T-helper 17 cell (primary cell): ENCODE results near the gene LINGO1. TPM values are rescaled to one million over a fixed set of nuclear protein-coding genes. Genes with fewer than 3 reads are reported as not detected.

ENCODE experiments used
- ATAC-seq: fragments of 150-1000 bp; cut with Tn5 transposase; 2 replicates; pipeline ENCODE4 v1.10.0; 2021; ENCODE audit warnings: mild to moderate bottlenecking, moderate library complexity
- DNase-seq, 3 donors: peaks; one replicate each; pipeline versions ENCODE4 v3.0.0 to v3.0.0-alpha.2; 2020 to 2021
- H3K9me3 ChIP-seq: one replicate; pipeline ENCODE4 v1.7.0; 2013; ENCODE audit warnings: low read length, mild to moderate bottlenecking; ENCODE audit not compliant: control insufficient read depth, poor library complexity, severe bottlenecking
- H3K27ac Mint-ChIP-seq: one replicate; pipeline ENCODE4 v1.8.0; 2022; ENCODE audit warnings: mild to moderate bottlenecking, moderate library complexity, mixed read lengths
- H3K27me3 Mint-ChIP-seq: one replicate; pipeline ENCODE4 v1.8.0; 2022; ENCODE audit warnings: mixed read lengths
- H3K36me3 Mint-ChIP-seq: one replicate; pipeline ENCODE4 v1.8.0; 2022; ENCODE audit warnings: low read depth, mixed read lengths
- H3K4me1 Mint-ChIP-seq: one replicate; pipeline ENCODE4 v1.8.0; 2022; ENCODE audit warnings: mild to moderate bottlenecking, mixed read lengths
- H3K4me3 Mint-ChIP-seq: one replicate; pipeline ENCODE4 v1.8.0; 2022; ENCODE audit warnings: mild to moderate bottlenecking, moderate library complexity, mixed read lengths
- total RNA-seq, 4 donors: library from RNA in 2 of 4; stranded (reverse) in 2 of 4; gene quantifications; one replicate each; pipeline ENCODE4 v1.2.3 and lab custom pipeline; 2022 to 2026

The LINGO1 gene
- total RNA-seq, 2 donors from 2014 or later, result not detected

DNA sequence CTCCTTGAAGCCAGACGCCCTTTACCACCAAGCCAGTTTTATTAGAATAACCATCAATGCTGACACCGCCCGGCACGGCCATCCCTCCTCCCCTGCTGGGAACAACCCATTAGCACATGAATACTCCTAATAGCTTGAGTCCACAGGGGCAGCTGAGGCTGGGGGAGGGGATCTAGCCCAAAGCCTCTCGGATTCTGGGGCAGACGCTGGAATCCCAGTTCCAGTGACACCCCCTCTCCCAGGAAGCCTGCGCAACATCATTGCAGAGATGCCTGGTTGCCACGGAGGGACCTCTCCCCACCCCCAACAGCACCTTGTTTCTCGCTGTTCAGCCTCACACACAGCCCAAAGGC lies 1.2 kb upstream of the LINGO1 start:
- peaks cover 10% of the 10 kb centered on the region for H3K4me1 Mint-ChIP-seq
- H3K36me3 Mint-ChIP-seq, result peaks cover 2% of the 10 kb centered on the region
- H3K9me3 ChIP-seq, result no peaks in the 10 kb centered on the region
- peak overlapping the region; percentile 82 for H3K4me3 Mint-ChIP-seq
- H3K27me3 Mint-ChIP-seq, result peaks cover 63% of the 10 kb centered on the region
- DNase-seq (no peak), ATAC-seq (no peak)
- no peak overlapping the region for H3K27ac Mint-ChIP-seq

- no peak overlapping the region for H3K27ac Mint-ChIP-seq
- ATAC-seq (peak; percentile 77), DNase-seq (peak; percentile 12 to 40 (median 23))
- peak overlapping the region; percentile 82 for H3K4me3 Mint-ChIP-seq
- peaks cover 2% of the 10 kb centered on the region for H3K36me3 Mint-ChIP-seq
- H3K27me3 Mint-ChIP-seq, result peaks cover 65% of the 10 kb centered on the region
- peaks cover 10% of the 10 kb centered on the region for H3K4me1 Mint-ChIP-seq
- no peaks in the 10 kb centered on the region for H3K9me3 ChIP-seq
Observed at GRCh38 chr15:77633134-77633912, 611 bp upstream of the LINGO1 start.

GRCh38 chr15:77631745-77632533 lies 773 bp downstream of the LINGO1 start:
- H3K27ac Mint-ChIP-seq, result no peak overlapping the region
- H3K27me3 Mint-ChIP-seq, result peaks cover 51% of the 10 kb centered on the region
- no peak for ATAC-seq
- H3K4me3 Mint-ChIP-seq, result peak overlapping the region; percentile 61
- peaks cover 2% of the 10 kb centered on the region for H3K36me3 Mint-ChIP-seq
- peaks cover 10% of the 10 kb centered on the region for H3K4me1 Mint-ChIP-seq
- no peaks in the 10 kb centered on the region for H3K9me3 ChIP-seq
- no peak for DNase-seq

DNA sequence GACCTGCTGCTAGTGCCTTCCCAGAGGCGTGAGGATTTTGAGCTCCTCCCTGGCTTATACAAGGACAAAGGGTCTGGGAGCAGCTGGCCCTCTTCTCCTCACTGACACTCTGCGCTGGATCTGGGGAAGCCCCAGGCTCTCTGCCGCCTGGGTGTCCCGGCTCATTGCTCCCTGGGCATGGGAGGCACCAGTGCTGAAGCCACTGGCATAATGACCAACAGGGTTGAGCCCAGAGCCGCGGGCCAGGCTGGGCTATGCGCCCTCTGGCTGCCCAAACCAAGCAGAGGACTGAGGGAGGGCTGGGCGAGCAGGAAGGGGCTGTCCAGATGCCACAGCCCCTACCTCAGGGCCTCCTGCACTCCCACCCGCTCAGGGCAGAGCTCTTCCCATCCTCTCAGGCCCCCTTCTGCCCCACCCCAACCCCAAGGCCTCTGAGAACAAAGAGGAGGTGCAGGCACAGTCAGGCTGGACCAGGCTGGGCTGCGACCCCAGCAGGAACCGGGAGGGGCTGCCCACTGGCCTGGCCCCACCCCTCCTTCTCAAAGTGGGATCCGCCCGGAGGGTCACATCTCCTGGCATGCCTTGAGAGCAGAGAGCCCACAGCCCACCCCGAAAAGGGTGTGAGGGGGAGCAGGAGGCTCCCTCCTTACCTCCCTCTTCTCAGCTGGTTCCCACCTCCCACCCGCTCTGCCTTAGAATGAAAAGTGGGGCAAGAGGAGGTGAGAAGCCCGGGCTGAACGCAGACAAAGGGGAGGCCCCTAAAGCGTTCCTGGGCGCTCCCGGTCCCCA lies 1.6 kb downstream of the LINGO1 start:
- H3K4me3 Mint-ChIP-seq, result peak overlapping the region; percentile 61
- H3K27me3 Mint-ChIP-seq, result peaks cover 43% of the 10 kb centered on the region
- no peaks in the 10 kb centered on the region for H3K9me3 ChIP-seq
- no peak overlapping the region for H3K27ac Mint-ChIP-seq
- H3K36me3 Mint-ChIP-seq, result peaks cover 2% of the 10 kb centered on the region
- ATAC-seq (no peak), DNase-seq (no peak)
- H3K4me1 Mint-ChIP-seq, result peaks cover 10% of the 10 kb centered on the region

GRCh38 chr15:77630056-77630455 lies 2.7 kb downstream of the LINGO1 start:
- no peak overlapping the region for H3K27ac Mint-ChIP-seq
- H3K4me3 Mint-ChIP-seq, result no peak overlapping the region
- no peak for ATAC-seq
- H3K4me1 Mint-ChIP-seq, result peaks cover 10% of the 10 kb centered on the region
- H3K36me3 Mint-ChIP-seq, result peaks cover 2% of the 10 kb centered on the region
- peaks cover 32% of the 10 kb centered on the region for H3K27me3 Mint-ChIP-seq
- H3K9me3 ChIP-seq, result no peaks in the 10 kb centered on the region
- DNase-seq, result no peak

DNA sequence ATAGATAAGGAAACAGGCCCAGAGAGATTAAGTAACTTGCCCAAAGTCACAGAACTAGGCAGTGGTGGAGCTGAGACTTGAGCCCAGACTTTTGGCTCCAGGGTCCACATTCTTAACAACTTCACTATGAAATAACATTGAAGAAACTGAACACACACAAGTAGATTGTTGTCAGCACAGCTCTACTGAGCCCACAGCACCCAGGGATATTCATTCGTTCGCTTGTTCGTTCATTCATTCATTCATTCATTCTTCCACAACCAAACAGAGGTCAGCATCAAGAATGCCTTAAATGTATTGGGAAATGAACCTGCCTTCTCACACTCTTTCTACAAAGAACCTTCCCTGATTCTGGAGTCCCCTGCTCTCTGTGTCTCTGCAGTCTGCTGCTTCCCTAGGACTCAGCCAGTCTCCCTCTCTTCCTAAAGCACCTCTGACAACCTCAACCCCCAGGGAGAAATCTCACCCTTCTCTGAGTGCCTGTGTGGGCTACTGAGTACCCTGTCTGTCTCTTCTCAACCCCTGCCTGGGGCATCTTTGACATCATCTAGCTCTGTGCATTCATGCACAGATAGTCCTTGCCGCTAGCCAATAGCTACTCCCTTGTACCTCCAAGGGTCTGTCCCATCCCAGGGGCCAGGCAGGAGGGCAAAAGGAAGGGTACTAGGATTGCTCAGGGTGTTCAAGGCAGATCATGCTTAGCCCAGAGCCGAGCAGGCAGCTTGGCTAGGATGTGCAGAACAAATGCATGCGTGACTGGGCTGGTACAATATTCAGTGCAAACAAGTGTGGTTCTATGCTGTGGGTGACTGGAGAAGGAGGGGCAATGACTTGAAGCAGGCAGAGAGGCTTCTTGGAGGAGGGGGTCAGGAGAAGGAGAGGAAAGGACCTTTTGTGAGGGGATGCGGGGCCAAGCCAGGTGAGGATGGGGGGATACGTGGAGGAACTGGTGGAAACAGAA lies 3.4 kb downstream of the LINGO1 start:
- Mint-ChIP-seq H3K4me3 (no peak overlapping the region), H3K36me3 (peaks cover 2% of the 10 kb centered on the region), H3K4me1 (peaks cover 9% of the 10 kb centered on the region), H3K27ac (no peak overlapping the region), H3K27me3 (peaks cover 28% of the 10 kb centered on the region)
- H3K9me3 ChIP-seq, result no peaks in the 10 kb centered on the region
- DNase-seq, result no peak
- ATAC-seq, result no peak

- ATAC-seq (no peak), DNase-seq (no peak)
- no peak overlapping the region for H3K27ac Mint-ChIP-seq
- H3K36me3 Mint-ChIP-seq, result peaks cover 2% of the 10 kb centered on the region
- H3K4me1 Mint-ChIP-seq, result peaks cover 2% of the 10 kb centered on the region
- no peak overlapping the region for H3K4me3 Mint-ChIP-seq
- peaks cover 25% of the 10 kb centered on the region for H3K27me3 Mint-ChIP-seq
- H3K9me3 ChIP-seq, result no peaks in the 10 kb centered on the region
Observed at GRCh38 chr15:77628010-77628409, 4.7 kb downstream of the LINGO1 start.

GRCh38 chr15:77627581-77627980 lies 5.1 kb downstream of the LINGO1 start:
- H3K27me3 Mint-ChIP-seq, result peaks cover 25% of the 10 kb centered on the region
- H3K36me3 Mint-ChIP-seq, result peaks cover 2% of the 10 kb centered on the region
- no peak overlapping the region for H3K4me3 Mint-ChIP-seq
- DNase-seq (no peak), ATAC-seq (no peak)
- no peak overlapping the region for H3K27ac Mint-ChIP-seq
- no peaks in the 10 kb centered on the region for H3K9me3 ChIP-seq
- H3K4me1 Mint-ChIP-seq, result peaks cover 2% of the 10 kb centered on the region

DNA sequence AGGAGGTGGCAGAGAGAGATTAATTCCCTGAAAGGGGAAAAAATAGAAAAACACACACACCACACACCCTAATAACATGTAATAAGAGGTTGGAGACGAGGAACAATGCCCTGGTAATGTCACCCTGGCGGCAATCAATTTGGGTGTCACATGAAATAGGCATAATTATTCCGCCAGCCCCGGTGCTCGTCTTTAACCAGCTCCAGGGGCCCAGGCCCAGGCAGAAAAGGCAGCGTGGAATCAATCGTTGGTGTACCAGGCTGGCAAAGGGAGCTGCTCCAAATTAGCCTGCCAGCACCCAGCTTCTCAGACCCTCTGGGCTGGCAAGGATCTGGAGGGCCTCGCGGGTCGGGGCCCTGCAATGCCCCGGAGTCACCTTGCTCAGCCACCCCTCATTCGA lies 5.6 kb downstream of the LINGO1 start:
- H3K4me1 Mint-ChIP-seq, result peaks cover 2% of the 10 kb centered on the region
- no peaks in the 10 kb centered on the region for H3K9me3 ChIP-seq
- ATAC-seq, result no peak
- no peak for DNase-seq
- H3K27me3 Mint-ChIP-seq, result peaks cover 25% of the 10 kb centered on the region
- H3K27ac Mint-ChIP-seq, result no peak overlapping the region
- no peak overlapping the region for H3K4me3 Mint-ChIP-seq
- peaks cover 2% of the 10 kb centered on the region for H3K36me3 Mint-ChIP-seq

DNA sequence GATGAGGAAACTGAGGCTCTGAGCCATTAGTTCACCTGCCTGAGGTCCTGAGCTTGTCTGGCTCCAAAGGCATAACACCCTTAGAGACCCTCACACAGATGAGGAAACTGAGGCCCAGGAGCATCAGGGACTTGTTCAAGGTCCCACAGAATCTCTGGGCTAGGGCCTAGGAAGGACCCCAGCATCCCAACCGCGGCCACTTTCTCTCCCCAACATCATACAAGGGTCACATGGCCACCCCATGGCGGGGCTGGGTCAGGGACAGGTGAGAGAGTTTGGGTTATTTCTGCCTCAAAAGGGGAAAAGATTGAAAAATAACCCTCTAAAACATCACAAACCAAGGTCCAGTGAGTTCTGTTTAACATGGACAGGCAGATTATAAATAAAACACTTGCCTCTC lies 6.7 kb downstream of the LINGO1 start:
- ATAC-seq (no peak), DNase-seq (no peak)
- Mint-ChIP-seq H3K27ac (no peak overlapping the region), H3K27me3 (peaks cover 25% of the 10 kb centered on the region), H3K36me3 (peaks cover 2% of the 10 kb centered on the region), H3K4me1 (peaks cover 2% of the 10 kb centered on the region), H3K4me3 (no peak overlapping the region)
- H3K9me3 ChIP-seq, result no peaks in the 10 kb centered on the region

- ATAC-seq (no peak), DNase-seq (no peak)
- Mint-ChIP-seq H3K27me3 (peaks cover 25% of the 10 kb centered on the region), H3K4me3 (no peak overlapping the region), H3K27ac (no peak overlapping the region), H3K4me1 (peaks cover 2% of the 10 kb centered on the region), H3K36me3 (peaks cover 2% of the 10 kb centered on the region)
- no peaks in the 10 kb centered on the region for H3K9me3 ChIP-seq
Observed at GRCh38 chr15:77625376-77625775, 7.3 kb downstream of the LINGO1 start.

GRCh38 chr15:77624868-77625267 lies 7.8 kb downstream of the LINGO1 start:
- peaks cover 20% of the 10 kb centered on the region for H3K27me3 Mint-ChIP-seq
- no peak for ATAC-seq
- no peak overlapping the region for H3K4me3 Mint-ChIP-seq
- H3K9me3 ChIP-seq, result no peaks in the 10 kb centered on the region
- H3K27ac Mint-ChIP-seq, result no peak overlapping the region
- DNase-seq, result no peak
- peaks cover 2% of the 10 kb centered on the region for H3K4me1 Mint-ChIP-seq
- peaks cover 2% of the 10 kb centered on the region for H3K36me3 Mint-ChIP-seq
